GM18508 (cell line): ENCODE results near the gene CLDN14.
"Not testable (repeated sequence)": the region's sequence is repeated elsewhere in the genome, so short reads cannot be mapped to it uniquely, and the experiment has no call there.

Experiments used
- ATAC-seq: cut with Tn5 transposase; IDR thresholded peaks from one replicate; pipeline ENCODE4 v1.9.1; 2021; ENCODE audit warnings: moderate number of reproducible peaks; ENCODE audit not compliant: insufficient read depth, unreplicated experiment

Gene CLDN14

DNA sequence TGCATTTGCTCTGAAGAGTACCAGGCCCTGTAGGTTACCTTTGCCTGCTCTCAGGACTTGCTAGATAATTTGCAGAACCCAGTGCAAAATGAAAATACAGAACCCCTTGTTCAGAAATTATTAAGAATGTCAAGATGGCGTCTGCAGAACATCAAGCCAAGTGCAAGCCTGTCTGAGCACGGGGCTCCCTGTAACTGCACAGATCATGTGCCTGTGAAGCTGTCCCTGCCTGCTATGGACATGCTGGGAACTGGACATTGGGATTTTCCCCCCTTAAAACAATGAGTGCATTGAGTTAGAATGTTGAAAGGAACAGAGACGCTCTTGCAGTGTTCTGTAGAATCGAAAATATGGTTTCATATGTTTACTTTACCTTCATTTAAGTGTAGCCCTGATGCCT, 2.9 kb downstream of the CLDN14 start:
- no peak for ATAC-seq

GRCh38 chr21:36476541-36476940, 3.4 kb downstream of the CLDN14 start:
- ATAC-seq, result not testable (repeated sequence)

DNA sequence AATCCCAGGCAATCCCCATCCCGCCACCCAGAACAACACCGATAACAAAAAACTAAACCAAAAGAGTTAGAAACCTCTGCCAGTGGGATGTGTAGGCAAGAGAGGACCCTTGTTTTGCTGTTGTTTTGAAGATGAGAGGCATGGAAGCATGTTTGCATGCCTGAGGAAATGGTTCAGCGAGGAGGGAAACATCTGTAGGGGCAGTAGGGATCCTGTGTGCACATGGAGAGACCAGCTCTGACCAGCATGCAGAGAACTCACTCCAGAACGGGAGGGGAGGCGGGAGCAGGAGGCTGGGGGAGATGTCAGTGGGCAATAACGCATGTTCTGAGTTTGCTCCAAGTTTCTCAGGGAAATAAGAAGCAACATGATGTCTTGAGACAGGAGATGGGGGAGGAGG, 5.3 kb downstream of the CLDN14 start:
- no peak for ATAC-seq

DNA sequence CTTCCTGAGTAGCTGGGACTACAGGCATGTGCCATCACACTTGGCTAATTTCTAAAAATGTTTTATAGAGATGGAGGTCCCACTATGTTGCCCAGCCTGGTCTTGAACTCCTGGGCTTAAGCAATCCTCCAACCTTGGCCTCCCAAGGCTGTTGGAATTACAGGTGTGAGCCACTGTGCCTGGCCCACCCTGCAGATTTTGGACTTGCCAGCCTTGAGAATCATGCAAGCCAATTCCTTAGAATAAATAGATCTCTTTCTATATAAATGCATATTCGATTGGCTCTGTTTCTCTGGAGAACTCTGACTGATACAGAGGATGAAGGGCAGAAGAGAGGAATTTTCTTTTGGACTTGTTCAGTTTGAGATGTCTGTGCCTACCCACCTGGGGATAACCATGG, 6.7 kb downstream of the CLDN14 start:
- no peak for ATAC-seq

- ATAC-seq, result no peak
Measured at GRCh38 chr21:36472377-36472776, 7.5 kb downstream of the CLDN14 start.

- ATAC-seq, result no peak
Measured at GRCh38 chr21:36471254-36471723, 8.6 kb downstream of the CLDN14 start.

- no peak for ATAC-seq
Measured at GRCh38 chr21:36470294-36470693, 9.6 kb downstream of the CLDN14 start.

GRCh38 chr21:36466061-36466511, 13.8 kb downstream of the CLDN14 start:
- no peak for ATAC-seq

DNA sequence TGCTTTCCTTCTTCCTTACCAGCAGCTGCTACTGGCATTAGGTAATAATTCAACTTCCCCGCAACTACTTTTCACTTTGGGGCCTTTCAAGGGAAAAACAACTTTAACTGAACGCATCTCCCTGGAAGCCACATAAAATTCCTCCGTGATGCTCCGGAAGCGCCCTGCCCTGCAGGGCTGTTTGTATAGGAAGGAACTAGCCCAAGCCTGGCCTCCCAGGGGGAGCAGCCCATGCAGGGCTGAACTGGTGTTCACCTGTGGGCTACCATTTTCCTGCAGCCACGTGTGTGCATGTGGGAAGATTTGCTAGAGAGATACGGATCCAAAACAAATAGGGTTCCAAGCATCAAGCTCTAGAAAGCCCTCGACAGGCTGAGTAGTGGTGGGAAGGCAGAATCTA, 14.4 kb downstream of the CLDN14 start:
- no peak for ATAC-seq

DNA sequence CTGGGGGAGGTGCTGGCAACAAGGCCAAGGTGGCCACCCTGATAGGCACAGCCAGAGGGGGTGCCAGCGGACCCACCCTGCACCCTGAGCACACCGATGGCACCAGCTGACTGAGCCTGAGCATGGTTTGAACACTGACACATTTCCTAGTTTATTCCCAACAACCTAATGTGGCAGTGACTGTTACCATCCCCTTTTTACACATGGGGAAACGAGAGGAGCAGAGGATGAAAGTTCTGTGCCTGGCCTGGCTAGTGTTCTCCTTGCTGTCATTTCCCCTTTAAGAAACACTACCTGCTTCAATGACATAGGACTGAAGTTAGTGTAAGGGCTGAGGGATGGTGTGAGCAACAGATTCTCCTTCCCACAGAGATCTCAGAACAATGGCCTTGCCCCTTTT, 15.3 kb downstream of the CLDN14 start:
- no peak for ATAC-seq

DNA sequence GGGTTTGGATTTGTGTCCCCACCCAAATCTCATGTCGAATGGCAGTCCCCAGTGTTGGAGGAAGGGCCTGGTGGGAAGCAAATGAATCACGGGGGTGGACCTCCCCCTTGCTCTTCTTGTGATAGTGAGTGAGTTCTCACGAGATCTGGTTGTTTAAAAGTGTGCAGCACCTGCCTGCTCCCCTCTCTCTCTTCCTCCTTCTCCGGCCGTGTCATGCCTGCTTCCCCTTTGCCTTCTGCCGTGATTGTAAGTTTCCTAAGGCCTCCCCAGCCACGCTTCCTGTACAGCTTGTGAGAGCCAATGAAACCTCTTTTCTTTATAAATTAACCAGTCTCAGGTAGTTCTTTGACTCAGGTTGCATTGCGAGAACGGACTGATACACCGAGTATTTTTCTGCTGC, 15.9 kb downstream of the CLDN14 start:
- no peak for ATAC-seq

- no peak for ATAC-seq
Measured at GRCh38 chr21:36463204-36463603, 16.7 kb downstream of the CLDN14 start.

GRCh38 chr21:36461918-36462486, 17.9 kb downstream of the CLDN14 start:
- ATAC-seq, result no peak

- no peak for ATAC-seq
Measured at GRCh38 chr21:36461277-36461917, 18.5 kb downstream of the CLDN14 start.

- no peak for ATAC-seq
Measured at GRCh38 chr21:36460866-36461265, 19.1 kb downstream of the CLDN14 start.

DNA sequence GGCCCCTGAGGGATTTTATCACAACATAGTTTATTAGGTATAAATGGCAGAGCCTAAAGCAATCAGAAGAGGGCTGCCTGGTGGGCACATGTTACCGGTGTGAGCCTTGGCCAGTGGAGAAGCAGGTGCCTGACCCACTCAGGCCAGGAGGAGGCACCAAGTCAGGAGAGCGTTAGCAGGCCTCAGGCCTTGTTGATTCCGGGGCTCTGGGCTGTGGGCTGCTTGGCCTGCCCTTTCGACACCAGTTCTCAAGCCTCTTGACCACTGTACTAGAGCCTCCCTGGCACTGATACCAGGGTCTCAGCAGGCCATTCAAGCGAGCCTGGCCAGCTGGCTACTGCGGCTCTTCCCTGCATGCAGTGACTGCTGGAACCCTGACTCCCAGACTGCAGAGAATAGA, 20.8 kb downstream of the CLDN14 start:
- ATAC-seq, result no peak

DNA sequence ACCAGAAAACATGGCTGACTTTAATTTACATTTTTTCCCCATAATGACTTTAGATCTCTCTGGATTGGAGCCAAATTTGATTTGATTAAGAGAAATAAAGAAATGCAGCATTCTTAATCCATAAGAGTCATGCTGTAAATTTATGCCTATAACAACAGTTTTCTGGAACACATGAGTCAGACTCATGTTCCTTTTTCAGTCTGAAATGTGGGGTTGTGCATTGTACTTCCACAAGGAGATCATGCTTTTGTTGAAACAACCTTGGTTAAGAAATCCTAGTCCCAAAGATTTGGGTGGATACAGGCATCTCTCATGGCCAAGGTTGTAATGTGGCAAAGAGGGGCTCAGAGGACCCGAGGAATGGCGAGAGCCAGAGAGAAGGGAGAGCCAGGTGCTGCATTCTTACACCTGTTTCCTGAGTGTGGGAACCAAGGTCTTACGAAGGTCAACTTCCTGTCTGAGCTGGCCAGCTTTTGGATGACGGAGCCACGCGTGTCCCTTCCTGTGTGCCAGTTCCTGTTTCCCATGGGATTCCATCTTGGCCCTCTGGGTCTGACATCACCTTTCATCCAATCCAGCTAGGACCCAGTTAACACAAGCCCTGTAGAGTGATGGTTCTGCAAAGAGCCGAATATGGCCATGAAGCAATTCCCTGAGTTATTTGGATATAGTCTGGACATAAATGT, 23.1 kb downstream of the CLDN14 start:
- no peak for ATAC-seq

DNA sequence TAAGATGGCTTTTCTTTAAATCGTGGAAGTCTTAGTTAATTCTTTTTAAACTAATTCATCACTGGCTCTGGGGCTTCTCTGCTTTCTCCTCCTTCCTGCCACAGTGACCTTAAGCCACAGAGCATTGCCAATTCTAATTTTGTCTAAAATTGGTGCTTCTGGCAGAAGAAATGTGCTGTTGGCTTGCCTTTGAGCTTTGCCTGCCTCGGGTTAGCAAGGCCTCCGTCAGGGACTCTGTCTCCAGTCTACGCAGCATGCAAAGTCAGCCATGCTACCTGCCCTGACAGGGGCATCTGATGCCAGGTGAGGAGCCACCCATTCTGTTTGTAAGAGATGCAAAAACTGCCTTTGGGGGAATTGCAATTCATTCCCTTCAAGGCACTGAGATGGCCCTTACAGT, 25.2 kb downstream of the CLDN14 start:
- ATAC-seq, result no peak

DNA sequence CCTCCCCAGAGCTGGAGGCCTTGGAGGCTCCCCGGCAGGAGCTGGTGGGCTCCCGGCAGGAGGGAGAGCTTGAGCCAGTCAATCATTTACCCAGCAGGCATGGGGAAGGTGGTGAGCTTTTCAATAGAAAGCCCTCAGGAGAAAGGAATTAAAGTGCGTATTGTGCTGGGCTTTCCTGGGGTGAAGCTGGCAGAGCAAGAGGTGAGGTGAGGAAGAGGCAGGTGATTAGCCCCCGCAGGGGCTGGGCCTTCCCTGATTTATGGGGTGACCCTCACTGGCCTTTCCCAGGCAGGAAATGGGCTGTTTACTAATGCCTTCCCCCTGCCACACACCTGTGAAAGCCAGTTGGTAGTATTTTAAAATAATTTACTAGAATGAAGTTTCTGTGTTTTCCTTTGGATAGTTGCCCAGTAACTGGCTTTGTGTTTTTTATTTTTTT, 25.8 kb downstream of the CLDN14 start:
- ATAC-seq, result no peak

GRCh38 chr21:36452281-36452825, 27.6 kb downstream of the CLDN14 start:
- no peak for ATAC-seq

GRCh38 chr21:36451506-36451905, 28.4 kb downstream of the CLDN14 start:
- no peak for ATAC-seq
